Lower leg skin (tissue), 3 donors: ENCODE results near the gene CUL9.

Source experiments
- CTCF ChIP-seq, 3 donors: fragments of 450-650 bp; IDR thresholded peaks; one replicate each; pipeline ENCODE4 v1.5.1; 2016; ENCODE audit warnings: antibody characterized with exemption in 3 of 3, mild to moderate bottlenecking in 3 of 3, moderate library complexity in 2 of 3
- POLR2A ChIP-seq, 2 donors: fragments of 450-650 bp; IDR thresholded peaks; one replicate each; pipeline ENCODE4 v1.6.1; 2016 to 2017; ENCODE audit warnings: antibody characterized with exemption in 2 of 2, mild to moderate bottlenecking in 1 of 2, moderate library complexity in 1 of 2

GRCh38 chr6:43273707-43274106 is 91.7 kb downstream of the CUL9 start:
- TF ChIP-seq CTCF (IDR thresholded peaks at IDR 0.05) (no peak), POLR2A (IDR thresholded peaks at IDR 0.05) (no peak)
